GM18867 (cell line): ENCODE data around the gene FAM219A.
"Not testable (repeated sequence)": the region's sequence is repeated elsewhere in the genome, so short reads cannot be mapped to it uniquely, and the experiment has no call there.

Source experiments
- ATAC-seq: cut with Tn5 transposase; IDR thresholded peaks from one replicate; pipeline ENCODE4 v1.9.1; 2021; ENCODE audit warnings: mild to moderate bottlenecking, moderate library complexity; ENCODE audit not compliant: unreplicated experiment

The FAM219A gene

GRCh38 chr9:34363619-34364351 lies 94.6 kb downstream of the FAM219A start:
- ATAC-seq, result no peak

- no peak for ATAC-seq
Measured at GRCh38 chr9:34362614-34363214, 95.7 kb downstream of the FAM219A start.

- ATAC-seq, result not testable (repeated sequence)
Measured at GRCh38 chr9:34352957-34353356, 105.4 kb downstream of the FAM219A start.

- not testable (repeated sequence) for ATAC-seq
Measured at GRCh38 chr9:34352122-34352652, 106.2 kb downstream of the FAM219A start.

GRCh38 chr9:34349324-34349723 lies 109.0 kb downstream of the FAM219A start:
- ATAC-seq, result no peak
